ENCODE results near the gene ATP2C2.

GRCh38 chr16:84450176-84450865 is 82.0 kb downstream of the ATP2C2 start:
- TF ChIP-seq CTCF (IDR thresholded peaks at IDR 0.05; ENCODE audit: low read depth, low read length, poor library complexity, severe bottlenecking), result no peak
- no peak for TF ChIP-seq EZH2phosphoT487 (IDR thresholded peaks at IDR 0.05; ENCODE audit: borderline replicate concordance, low read length)
